HG02571 (cell line): ENCODE results near the gene PARD6G.
"Not testable (repeated sequence)": the region's sequence is repeated elsewhere in the genome, so short reads cannot be mapped to it uniquely, and the experiment has no call there.

Source experiments
- ATAC-seq: cut with Tn5 transposase; IDR thresholded peaks from one replicate; pipeline ENCODE4 v1.9.1; 2021; ENCODE audit warnings: mild to moderate bottlenecking, moderate library complexity; ENCODE audit not compliant: unreplicated experiment

Gene PARD6G

GRCh38 chr18:80176334-80177073, 70.8 kb downstream of the PARD6G start:
- ATAC-seq = no peak

GRCh38 chr18:80175451-80176204, 71.7 kb downstream of the PARD6G start:
- ATAC-seq = no peak

GRCh38 chr18:80173060-80173459, 74.3 kb downstream of the PARD6G start:
- no peak for ATAC-seq

GRCh38 chr18:80172056-80172455, 75.3 kb downstream of the PARD6G start:
- ATAC-seq = no peak

GRCh38 chr18:80171054-80171872, 76.1 kb downstream of the PARD6G start:
- no peak for ATAC-seq

GRCh38 chr18:80170395-80171053, 76.8 kb downstream of the PARD6G start:
- ATAC-seq = no peak

GRCh38 chr18:80169607-80170006, 77.7 kb downstream of the PARD6G start:
- ATAC-seq = no peak

- ATAC-seq = no peak
Measured at GRCh38 chr18:80168982-80169381, 78.3 kb downstream of the PARD6G start.

GRCh38 chr18:80168346-80168745, 79.0 kb downstream of the PARD6G start:
- ATAC-seq = no peak

GRCh38 chr18:80167931-80168330, 79.4 kb downstream of the PARD6G start:
- no peak for ATAC-seq

GRCh38 chr18:80167331-80167730, 80.0 kb downstream of the PARD6G start:
- ATAC-seq = no peak

GRCh38 chr18:80166725-80167124, 80.6 kb downstream of the PARD6G start:
- ATAC-seq = no peak

GRCh38 chr18:80166240-80166639, 81.1 kb downstream of the PARD6G start:
- no peak for ATAC-seq

GRCh38 chr18:80164727-80165355, 82.5 kb downstream of the PARD6G start:
- not testable (repeated sequence) for ATAC-seq

GRCh38 chr18:80163183-80163582, 84.1 kb downstream of the PARD6G start:
- no peak for ATAC-seq

GRCh38 chr18:80161781-80162417, 85.4 kb downstream of the PARD6G start:
- no peak for ATAC-seq

GRCh38 chr18:80159713-80160636, 87.3 kb downstream of the PARD6G start:
- ATAC-seq = no peak

GRCh38 chr18:80158365-80158764, 88.9 kb downstream of the PARD6G start:
- ATAC-seq = no peak
